Measurements from ENCODE around the gene HMGB4. TPM values are rescaled to one million over a fixed set of nuclear protein-coding genes. Genes with fewer than 3 reads are reported as not detected.

HMGB4 gene
- total and polyA plus RNA-seq, 2 donors (not counting 3 experiments of a cell fraction or from before 2014, with no cell fraction given), result not detected

DNA sequence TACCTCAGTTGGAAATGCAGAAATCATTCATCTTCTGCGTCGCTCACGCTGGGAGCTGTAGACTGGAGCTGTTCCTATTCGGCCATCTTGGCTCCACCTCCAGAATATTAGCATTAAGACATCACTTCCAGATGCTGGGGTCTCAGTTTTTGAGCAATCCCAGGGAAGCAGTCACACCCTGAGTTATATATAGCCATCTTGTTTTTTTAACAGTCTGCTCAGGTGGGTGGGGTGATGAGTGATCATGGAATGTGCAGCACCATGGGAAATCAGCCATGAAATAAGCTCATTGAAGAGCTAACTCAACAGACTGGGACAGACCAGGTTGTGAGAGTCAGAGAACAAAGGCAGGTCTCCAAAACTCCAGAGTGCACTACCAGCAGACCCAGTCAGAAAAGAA is 27.0 kb upstream of the HMGB4 start:
- BruUV-seq (replicated peaks), result no TSS peak

DNA sequence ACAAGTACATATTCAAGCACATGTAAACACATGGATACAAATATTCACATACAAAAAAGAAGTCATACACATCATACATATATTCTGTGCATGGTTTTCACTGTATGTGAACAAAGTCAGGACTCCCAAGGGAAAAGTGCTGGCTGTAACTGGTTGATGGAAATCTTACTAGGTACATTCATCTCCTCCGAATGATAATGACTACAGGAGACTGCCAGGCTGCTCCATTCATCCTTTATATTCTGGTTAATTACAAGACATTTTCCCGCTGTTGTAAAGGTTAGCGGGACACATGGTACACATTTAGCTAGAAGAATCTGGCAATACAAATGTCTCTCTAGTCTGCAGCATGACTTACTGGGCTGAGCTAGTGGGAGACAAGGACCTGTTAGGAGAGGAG is 26.2 kb upstream of the HMGB4 start:
- TF ChIP-seq POLR2AphosphoS5 (IDR thresholded peaks at IDR 0.05; ENCODE audit: insufficient read depth, low read depth, low read length) (no peak), MYC (IDR thresholded peaks at IDR 0.05; ENCODE audit: low read depth, low read length) (no peak), FOS (IDR thresholded peaks at IDR 0.05; ENCODE audit: borderline replicate concordance, insufficient read depth, low read length) (no peak), GATA2 (IDR thresholded peaks at IDR 0.05; ENCODE audit: insufficient read depth, insufficient read length, low read depth, low read length) (no peak), POLR2A (IDR thresholded peaks at IDR 0.05; ENCODE audit: low read depth, low read length) (no peak), JUN (IDR thresholded peaks at IDR 0.05; ENCODE audit: borderline replicate concordance, insufficient read depth, insufficient read length, low read depth) (no peak), EZH2 (IDR thresholded peaks at IDR 0.05; ENCODE audit: borderline replicate concordance, low read depth, low read length, severe bottlenecking) (no peak)
- TF ChIP-seq, protein P1, sequence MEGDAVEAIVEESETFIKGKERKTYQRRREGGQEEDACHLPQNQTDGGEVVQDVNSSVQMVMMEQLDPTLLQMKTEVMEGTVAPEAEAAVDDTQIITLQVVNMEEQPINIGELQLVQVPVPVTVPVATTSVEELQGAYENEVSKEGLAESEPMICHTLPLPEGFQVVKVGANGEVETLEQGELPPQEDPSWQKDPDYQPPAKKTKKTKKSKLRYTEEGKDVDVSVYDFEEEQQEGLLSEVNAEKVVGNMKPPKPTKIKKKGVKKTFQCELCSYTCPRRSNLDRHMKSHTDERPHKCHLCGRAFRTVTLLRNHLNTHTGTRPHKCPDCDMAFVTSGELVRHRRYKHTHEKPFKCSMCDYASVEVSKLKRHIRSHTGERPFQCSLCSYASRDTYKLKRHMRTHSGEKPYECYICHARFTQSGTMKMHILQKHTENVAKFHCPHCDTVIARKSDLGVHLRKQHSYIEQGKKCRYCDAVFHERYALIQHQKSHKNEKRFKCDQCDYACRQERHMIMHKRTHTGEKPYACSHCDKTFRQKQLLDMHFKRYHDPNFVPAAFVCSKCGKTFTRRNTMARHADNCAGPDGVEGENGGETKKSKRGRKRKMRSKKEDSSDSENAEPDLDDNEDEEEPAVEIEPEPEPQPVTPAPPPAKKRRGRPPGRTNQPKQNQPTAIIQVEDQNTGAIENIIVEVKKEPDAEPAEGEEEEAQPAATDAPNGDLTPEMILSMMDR (IDR thresholded peaks at IDR 0.05; ENCODE audit: extremely low read depth in 1 of 2, insufficient read depth in 1 of 2, low read depth in 1 of 2, low read length in 2 of 2), result no peak
- TF ChIP-seq, protein P2, sequence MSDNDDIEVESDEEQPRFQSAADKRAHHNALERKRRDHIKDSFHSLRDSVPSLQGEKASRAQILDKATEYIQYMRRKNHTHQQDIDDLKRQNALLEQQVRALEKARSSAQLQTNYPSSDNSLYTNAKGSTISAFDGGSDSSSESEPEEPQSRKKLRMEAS (IDR thresholded peaks at IDR 0.05; ENCODE audit: insufficient read depth, insufficient read length), result no peak
- no peaks in the 10 kb centered on the region for H3K27me3 ChIP-seq (ENCODE audit: control insufficient read depth in 2 of 2, insufficient read depth in 2 of 2, low read length in 2 of 2)
- POLR2A ChIA-PET, result no interaction called here
- DNase-seq (ENCODE audit: low read depth, low spot score), result no peak
- no peaks in the 10 kb centered on the region for H3K9me1 ChIP-seq (replicated peaks; ENCODE audit: control insufficient read depth, extremely low read depth, insufficient read depth, low read length)
- H3K27ac ChIP-seq (ENCODE audit: insufficient read depth, low read depth, low read length), result no peak overlapping the region
- H3K79me2 ChIP-seq (ENCODE audit: control insufficient read depth, insufficient read depth, low read length), result no peaks in the 10 kb centered on the region
- no TSS peak for BruUV-seq (replicated peaks)
- no peak overlapping the region for H3K9ac ChIP-seq (replicated peaks; ENCODE audit: extremely low read depth, insufficient read depth, low read length)
- FAIRE-seq, result no peak
- no peak overlapping the region for H2AFZ ChIP-seq (ENCODE audit: low read depth, low read length)
- CTCF ChIA-PET, result no interaction called here
- no peaks in the 10 kb centered on the region for H3K4me1 ChIP-seq (ENCODE audit: control insufficient read depth, extremely low read depth, insufficient read depth, low read length)
- intact Hi-C loops (cut with micrococcal nuclease), result no loop called here
- H3K4me3 ChIP-seq (replicated peaks in 1 of 3; ENCODE audit: insufficient read depth in 1 of 3, low read depth in 1 of 3, low read length in 3 of 3), result no peak overlapping the region
- dilution Hi-C loops (cut with MboI; ENCODE audit: extremely low pct_ligation_motif_present, low sequenced_read_pairs), result no loop called here
- H3K36me3 ChIP-seq (ENCODE audit: control insufficient read depth in 2 of 2, extremely low read depth in 1 of 2, insufficient read depth in 2 of 2, low read length in 2 of 2), result no peaks in the 10 kb centered on the region
- H4K20me1 ChIP-seq (replicated peaks; ENCODE audit: control insufficient read depth, extremely low read depth, insufficient read depth, low read length), result no peaks in the 10 kb centered on the region
- peaks cover 5% of the 10 kb centered on the region for H3K9me3 ChIP-seq (replicated peaks; ENCODE audit: control insufficient read depth, insufficient read depth, low read length)
- no peak overlapping the region for H3K4me2 ChIP-seq (ENCODE audit: insufficient read depth, low read length)

More for the DNA sequence above, 27.0 kb upstream of the HMGB4 start:
- Histone ChIP-seq H3K9me1 (replicated peaks; ENCODE audit: control insufficient read depth, extremely low read depth, insufficient read depth, low read length) (no peaks in the 10 kb centered on the region), H3K27me3 (ENCODE audit: control insufficient read depth in 2 of 2, insufficient read depth in 2 of 2, low read length in 2 of 2) (no peaks in the 10 kb centered on the region), H3K27ac (ENCODE audit: insufficient read depth, low read depth, low read length) (no peak overlapping the region), H3K9ac (replicated peaks; ENCODE audit: extremely low read depth, insufficient read depth, low read length) (no peak overlapping the region), H3K79me2 (ENCODE audit: control insufficient read depth, insufficient read depth, low read length) (no peaks in the 10 kb centered on the region), H3K4me2 (ENCODE audit: insufficient read depth, low read length) (no peak overlapping the region), H3K36me3 (ENCODE audit: control insufficient read depth in 2 of 2, extremely low read depth in 1 of 2, insufficient read depth in 2 of 2, low read length in 2 of 2) (no peaks in the 10 kb centered on the region), H3K9me3 (replicated peaks; ENCODE audit: control insufficient read depth, insufficient read depth, low read length) (peaks cover 5% of the 10 kb centered on the region), H4K20me1 (replicated peaks; ENCODE audit: control insufficient read depth, extremely low read depth, insufficient read depth, low read length) (no peaks in the 10 kb centered on the region), H3K4me1 (ENCODE audit: control insufficient read depth, extremely low read depth, insufficient read depth, low read length) (no peaks in the 10 kb centered on the region), H3K4me3 (replicated peaks in 1 of 3; ENCODE audit: insufficient read depth in 1 of 3, low read depth in 1 of 3, low read length in 3 of 3) (no peak overlapping the region), H2AFZ (ENCODE audit: low read depth, low read length) (no peak overlapping the region)
- FAIRE-seq (no peak), DNase-seq (ENCODE audit: low read depth, low spot score) (no peak)
- dilution Hi-C loops (cut with MboI; ENCODE audit: extremely low pct_ligation_motif_present, low sequenced_read_pairs) (no loop called here), intact Hi-C loops (cut with micrococcal nuclease) (no loop called here)
- POLR2A ChIA-PET, result no interaction called here
- no peak for TF ChIP-seq GATA2 (IDR thresholded peaks at IDR 0.05; ENCODE audit: insufficient read depth, insufficient read length, low read depth, low read length)
- no peak for TF ChIP-seq EZH2 (IDR thresholded peaks at IDR 0.05; ENCODE audit: borderline replicate concordance, low read depth, low read length, severe bottlenecking)
- TF ChIP-seq, protein P2 (IDR thresholded peaks at IDR 0.05; ENCODE audit: insufficient read depth, insufficient read length), result no peak
- TF ChIP-seq JUN (IDR thresholded peaks at IDR 0.05; ENCODE audit: borderline replicate concordance, insufficient read depth, insufficient read length, low read depth), result no peak
- CTCF ChIA-PET, result no interaction called here
